ENCODE measurements around the gene PTPRE. TPM values are rescaled to one million over a fixed set of nuclear protein-coding genes. Genes with fewer than 3 reads are reported as not detected.

PTPRE gene
- total and polyA plus RNA-seq, 9 donors, result 3.3 to 6.3 (median 4.4) TPM

GRCh38 chr10:127882801-127883459 is 24.0 kb upstream of the PTPRE start:
- 86% methylated on average over 3 of the region's 4 CpGs for WGBS (ENCODE audit: insufficient coverage)
- peaks cover 3% of the 10 kb centered on the region for H3K27me3 ChIP-seq (ENCODE audit: control insufficient read depth, insufficient read depth, low read length)
- H3K27ac ChIP-seq (ENCODE audit: low read length), result no peak overlapping the region
- peaks cover 31% of the 10 kb centered on the region for H3K4me1 ChIP-seq (ENCODE audit: control insufficient read depth, insufficient read depth, low read length)
- H3K36me3 ChIP-seq (ENCODE audit: control insufficient read depth, insufficient read depth, low read length), result no peaks in the 10 kb centered on the region
- no peak overlapping the region for H3K4me3 ChIP-seq (ENCODE audit: low read length)
- DNase-seq, result no peak
- H3K9me3 ChIP-seq (replicated peaks; ENCODE audit: control insufficient read depth, low read depth, low read length), result no peaks in the 10 kb centered on the region

GRCh38 chr10:127883516-127883915 is 23.4 kb upstream of the PTPRE start:
- 84% methylated on average over 6 of the region's 10 CpGs for WGBS (ENCODE audit: insufficient coverage)
- Histone ChIP-seq H3K4me1 (ENCODE audit: control insufficient read depth, insufficient read depth, low read length) (peaks cover 37% of the 10 kb centered on the region), H3K9me3 (replicated peaks; ENCODE audit: control insufficient read depth, low read depth, low read length) (no peaks in the 10 kb centered on the region), H3K4me3 (ENCODE audit: low read length) (no peak overlapping the region), H3K27ac (ENCODE audit: low read length) (no peak overlapping the region), H3K27me3 (ENCODE audit: control insufficient read depth, insufficient read depth, low read length) (peaks cover 4% of the 10 kb centered on the region), H3K36me3 (ENCODE audit: control insufficient read depth, insufficient read depth, low read length) (no peaks in the 10 kb centered on the region)
- DNase-seq, result no peak

DNA sequence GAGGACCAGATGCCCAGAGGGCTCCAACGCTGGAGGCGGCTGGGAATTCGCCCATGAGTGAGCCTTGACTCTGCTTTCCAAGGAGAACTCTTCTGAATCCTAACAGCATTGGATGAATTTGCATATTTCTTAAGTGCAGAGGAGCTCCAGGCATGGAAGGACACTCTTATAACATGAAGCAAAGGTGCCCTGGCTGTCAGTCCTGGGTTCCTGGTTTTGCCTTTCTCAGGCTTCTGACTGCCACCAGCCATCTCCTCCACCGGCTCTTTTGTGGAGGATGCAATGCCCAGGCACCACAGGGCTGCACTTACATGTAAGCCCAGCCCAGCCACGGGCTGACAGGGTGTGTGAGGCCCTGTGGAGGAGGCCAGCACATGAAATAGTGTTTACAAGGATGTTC is 22.4 kb upstream of the PTPRE start:
- Histone ChIP-seq H3K27ac (ENCODE audit: low read length) (no peak overlapping the region), H3K9me3 (replicated peaks; ENCODE audit: control insufficient read depth, low read depth, low read length) (no peaks in the 10 kb centered on the region), H3K4me1 (ENCODE audit: control insufficient read depth, insufficient read depth, low read length) (peaks cover 41% of the 10 kb centered on the region), H3K36me3 (ENCODE audit: control insufficient read depth, insufficient read depth, low read length) (no peaks in the 10 kb centered on the region), H3K27me3 (ENCODE audit: control insufficient read depth, insufficient read depth, low read length) (peaks cover 4% of the 10 kb centered on the region), H3K4me3 (ENCODE audit: low read length) (no peak overlapping the region)
- DNase-seq, result no peak
- 66% methylated on average over 5 of the region's 5 CpGs for WGBS (ENCODE audit: insufficient coverage)

DNA sequence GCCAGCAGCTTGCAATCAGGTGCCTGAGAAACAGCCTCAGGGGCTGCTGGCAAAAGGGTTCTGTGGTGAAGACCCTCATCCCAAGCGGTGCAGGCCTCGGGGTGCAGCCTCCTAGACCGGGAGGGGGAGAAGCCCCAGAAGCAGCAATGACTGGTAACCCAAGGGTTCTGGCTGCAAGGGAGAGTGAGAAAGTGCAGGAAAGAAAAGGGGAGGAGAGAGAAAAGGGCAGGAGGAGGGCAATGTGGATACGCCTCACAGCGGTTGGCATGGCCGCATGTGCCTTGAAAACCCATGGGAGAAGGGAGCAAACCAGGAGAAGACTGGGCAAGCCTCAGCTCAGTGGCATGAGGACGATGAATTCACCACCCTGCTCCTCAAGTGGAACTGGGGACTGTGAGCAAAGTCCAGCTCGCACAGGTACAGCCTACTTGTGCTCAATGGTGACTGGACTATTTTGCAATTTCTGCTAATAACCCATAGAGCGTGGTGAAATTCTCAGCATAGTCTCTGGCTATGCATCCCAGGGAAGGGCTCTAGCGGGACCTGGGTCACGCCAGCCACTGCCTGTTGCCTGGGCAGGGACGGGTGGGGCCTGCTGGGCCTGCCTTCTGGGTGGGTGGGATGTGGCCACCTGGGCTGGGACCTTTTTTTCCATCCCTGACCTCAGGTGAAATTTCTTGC is 20.4 kb upstream of the PTPRE start:
- no peak overlapping the region for H3K27ac ChIP-seq (ENCODE audit: low read length)
- peaks cover 4% of the 10 kb centered on the region for H3K27me3 ChIP-seq (ENCODE audit: control insufficient read depth, insufficient read depth, low read length)

DNA sequence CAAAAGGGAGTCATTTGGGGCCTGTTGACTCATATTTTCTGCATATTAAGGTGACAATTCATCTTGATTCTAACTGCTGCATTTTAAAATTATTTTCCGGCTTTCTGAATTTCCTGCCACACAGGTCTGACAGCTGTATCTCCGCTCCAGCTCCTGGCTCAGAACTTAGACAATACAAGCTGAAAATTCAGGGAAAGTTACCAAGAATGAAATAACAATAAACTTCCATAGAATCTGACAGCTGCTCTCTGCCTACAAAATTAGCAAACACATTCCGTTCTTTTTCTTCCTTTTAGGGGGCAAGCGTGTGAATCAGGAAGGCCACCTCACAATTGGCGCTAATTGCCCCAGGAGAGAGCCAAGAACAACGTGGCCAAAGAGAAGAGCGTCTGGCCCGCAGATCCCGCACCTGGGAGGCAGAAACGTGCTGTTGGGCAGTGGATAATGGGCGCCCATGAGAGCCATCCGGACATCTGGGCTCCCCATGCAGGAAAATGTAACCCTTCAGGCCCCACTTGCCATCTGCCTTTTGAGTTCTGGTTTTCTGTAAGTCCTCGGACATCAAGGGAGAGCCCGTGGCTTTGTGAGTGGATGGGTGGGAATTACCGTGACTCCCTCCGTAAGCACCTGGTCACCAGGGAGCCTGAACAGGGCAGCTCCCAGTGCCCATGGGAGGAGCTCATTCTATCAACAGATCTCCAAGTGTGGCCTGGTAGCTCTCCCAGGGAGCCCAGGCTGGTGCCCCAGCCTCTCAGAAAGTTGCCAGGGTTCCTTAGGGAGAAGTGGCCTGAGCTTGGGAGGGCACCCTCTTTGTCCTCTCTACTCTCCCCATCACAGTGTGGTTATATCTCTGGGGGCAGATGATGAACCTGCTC is 19.1 kb upstream of the PTPRE start:
- peak; percentile 55 for DNase-seq
- peaks cover 4% of the 10 kb centered on the region for H3K27me3 ChIP-seq (ENCODE audit: control insufficient read depth, insufficient read depth, low read length)
- peak overlapping the region; percentile 75 for H3K27ac ChIP-seq (ENCODE audit: low read length)
- H3K36me3 ChIP-seq (ENCODE audit: control insufficient read depth, insufficient read depth, low read length), result no peaks in the 10 kb centered on the region
- WGBS (ENCODE audit: insufficient coverage), result 18% methylated on average over 10 of the region's 16 CpGs
- no peaks in the 10 kb centered on the region for H3K9me3 ChIP-seq (replicated peaks; ENCODE audit: control insufficient read depth, low read depth, low read length)
- no peak overlapping the region for H3K4me3 ChIP-seq (ENCODE audit: low read length)
- peaks cover 33% of the 10 kb centered on the region for H3K4me1 ChIP-seq (ENCODE audit: control insufficient read depth, insufficient read depth, low read length)

More for the DNA sequence above, 20.4 kb upstream of the PTPRE start:
- no peaks in the 10 kb centered on the region for H3K36me3 ChIP-seq (ENCODE audit: control insufficient read depth, insufficient read depth, low read length)
- no peak overlapping the region for H3K4me3 ChIP-seq (ENCODE audit: low read length)
- peaks cover 37% of the 10 kb centered on the region for H3K4me1 ChIP-seq (ENCODE audit: control insufficient read depth, insufficient read depth, low read length)
- WGBS (ENCODE audit: insufficient coverage), result 86% methylated on average over 10 of the region's 12 CpGs
- no peak for DNase-seq
- H3K9me3 ChIP-seq (replicated peaks; ENCODE audit: control insufficient read depth, low read depth, low read length), result no peaks in the 10 kb centered on the region

DNA sequence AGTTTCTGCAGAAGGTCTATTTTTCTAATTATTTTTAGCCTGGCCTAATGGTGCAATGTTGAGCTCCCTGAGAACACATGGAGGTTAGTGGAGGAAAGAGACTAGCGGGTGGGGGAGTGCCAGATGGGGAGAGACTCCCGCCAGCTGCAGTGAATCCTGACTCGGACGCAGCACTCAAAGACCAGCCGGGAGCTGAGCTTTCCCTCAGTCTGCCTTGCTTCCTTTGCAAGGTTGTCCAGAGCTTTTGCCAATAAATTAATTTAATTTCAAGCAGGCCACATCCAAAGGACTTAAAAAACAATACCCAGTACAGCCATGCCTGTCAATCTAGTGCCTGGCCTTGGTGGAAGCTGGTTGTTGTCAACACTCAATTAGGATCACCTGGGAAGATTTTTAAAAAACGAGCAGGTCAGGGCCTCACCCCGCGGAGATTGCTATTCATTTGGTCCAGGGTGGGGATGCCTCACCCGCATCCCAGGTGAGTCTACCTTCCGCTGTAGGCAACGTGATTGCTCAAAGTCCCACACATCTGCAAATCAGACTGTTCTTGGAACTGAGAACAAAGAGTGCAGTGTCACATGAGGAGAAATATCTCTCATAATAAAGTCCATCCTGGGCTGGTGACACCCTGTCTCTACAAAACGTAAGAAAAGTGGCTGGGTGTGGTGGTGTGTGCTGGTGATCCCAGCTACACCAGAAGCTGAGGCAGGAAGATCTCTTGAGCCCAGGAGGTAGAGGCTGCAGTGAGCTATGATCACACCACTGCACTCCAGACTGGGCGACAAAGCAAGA is 18.2 kb upstream of the PTPRE start:
- peak; percentile 60 for DNase-seq
- Histone ChIP-seq H3K9me3 (replicated peaks; ENCODE audit: control insufficient read depth, low read depth, low read length) (no peaks in the 10 kb centered on the region), H3K4me1 (ENCODE audit: control insufficient read depth, insufficient read depth, low read length) (peaks cover 33% of the 10 kb centered on the region), H3K27ac (ENCODE audit: low read length) (peak overlapping the region; percentile 75), H3K4me3 (ENCODE audit: low read length) (no peak overlapping the region), H3K27me3 (ENCODE audit: control insufficient read depth, insufficient read depth, low read length) (peaks cover 4% of the 10 kb centered on the region), H3K36me3 (ENCODE audit: control insufficient read depth, insufficient read depth, low read length) (no peaks in the 10 kb centered on the region)
- 60% methylated on average over 7 of the region's 13 CpGs for WGBS (ENCODE audit: insufficient coverage)

- Histone ChIP-seq H3K27ac (ENCODE audit: low read length) (no peak overlapping the region), H3K9me3 (replicated peaks; ENCODE audit: control insufficient read depth, low read depth, low read length) (no peaks in the 10 kb centered on the region), H3K27me3 (ENCODE audit: control insufficient read depth, insufficient read depth, low read length) (peaks cover 2% of the 10 kb centered on the region), H3K36me3 (ENCODE audit: control insufficient read depth, insufficient read depth, low read length) (no peaks in the 10 kb centered on the region), H3K4me3 (ENCODE audit: low read length) (no peak overlapping the region), H3K4me1 (ENCODE audit: control insufficient read depth, insufficient read depth, low read length) (peaks cover 33% of the 10 kb centered on the region)
- DNase-seq, result peak; percentile 40
- 20% methylated on average over 1 of the region's 4 CpGs for WGBS (ENCODE audit: insufficient coverage)
These were observed 17.2 kb upstream of the PTPRE start for GRCh38 chr10:127889605-127890195.

- H3K4me3 ChIP-seq (ENCODE audit: low read length), result no peak overlapping the region
- WGBS (ENCODE audit: insufficient coverage), result 33% methylated on average over 2 of the region's 3 CpGs
- H3K9me3 ChIP-seq (replicated peaks; ENCODE audit: control insufficient read depth, low read depth, low read length), result no peaks in the 10 kb centered on the region
- H3K27ac ChIP-seq (ENCODE audit: low read length), result no peak overlapping the region
- H3K4me1 ChIP-seq (ENCODE audit: control insufficient read depth, insufficient read depth, low read length), result peaks cover 33% of the 10 kb centered on the region
- peaks cover 2% of the 10 kb centered on the region for H3K27me3 ChIP-seq (ENCODE audit: control insufficient read depth, insufficient read depth, low read length)
- no peaks in the 10 kb centered on the region for H3K36me3 ChIP-seq (ENCODE audit: control insufficient read depth, insufficient read depth, low read length)
- no peak for DNase-seq
These were observed 16.7 kb upstream of the PTPRE start for GRCh38 chr10:127890216-127890615.

- H3K27me3 ChIP-seq (ENCODE audit: control insufficient read depth, insufficient read depth, low read length), result peaks cover 2% of the 10 kb centered on the region
- no peak for DNase-seq
- H3K27ac ChIP-seq (ENCODE audit: low read length), result no peak overlapping the region
- peaks cover 33% of the 10 kb centered on the region for H3K4me1 ChIP-seq (ENCODE audit: control insufficient read depth, insufficient read depth, low read length)
- no peak overlapping the region for H3K4me3 ChIP-seq (ENCODE audit: low read length)
- 65% methylated on average over 2 of the region's 3 CpGs for WGBS (ENCODE audit: insufficient coverage)
- H3K36me3 ChIP-seq (ENCODE audit: control insufficient read depth, insufficient read depth, low read length), result no peaks in the 10 kb centered on the region
- no peaks in the 10 kb centered on the region for H3K9me3 ChIP-seq (replicated peaks; ENCODE audit: control insufficient read depth, low read depth, low read length)
These were observed 16.0 kb upstream of the PTPRE start for GRCh38 chr10:127890832-127891334.
